H9 (cell line): ENCODE measurements around the gene TENM4. TPM values are rescaled to one million over a fixed set of nuclear protein-coding genes. Genes with fewer than 3 reads are reported as not detected.

Experiments
- DNase-seq: peaks from one replicate; pipeline ENCODE4 v3.0.0-alpha.2; 2017
- H2AFZ ChIP-seq: one replicate; pipeline ENCODE4 v1.6.1; 2013; ENCODE audit warnings: mild to moderate bottlenecking, low read length, control low read depth, moderate library complexity
- H2AK5ac ChIP-seq: 2 replicates; pipeline ENCODE4 v1.6.1; 2013; ENCODE audit warnings: low read length, control low read depth, mixed read lengths; ENCODE audit not compliant: insufficient read length
- H2BK120ac ChIP-seq: one replicate; pipeline ENCODE4 v1.6.1; 2013; ENCODE audit warnings: low read depth, mild to moderate bottlenecking, low read length, control low read depth, inconsistent platforms; ENCODE audit not compliant: poor library complexity, severe bottlenecking
- H2BK12ac ChIP-seq: 2 replicates; pipeline ENCODE4 v1.6.1; 2013; ENCODE audit warnings: low read length, control low read depth, mixed read lengths, low read depth; ENCODE audit not compliant: insufficient read length
- H2BK15ac ChIP-seq: 2 replicates; pipeline ENCODE4 v1.6.1; 2013; ENCODE audit warnings: low read depth, low read length, control low read depth
- H2BK20ac ChIP-seq: one replicate; pipeline ENCODE4 v1.6.1; 2013; ENCODE audit warnings: low read depth, mild to moderate bottlenecking, low read length, control low read depth, inconsistent platforms; ENCODE audit not compliant: poor library complexity, severe bottlenecking
- H2BK5ac ChIP-seq: 2 replicates; pipeline ENCODE4 v1.6.1; 2013; ENCODE audit warnings: low read length, control low read depth, mixed read lengths; ENCODE audit not compliant: insufficient read length
- H3K14ac ChIP-seq: 2 replicates; pipeline ENCODE4 v1.6.1; 2013; ENCODE audit warnings: low read length, control low read depth; ENCODE audit not compliant: insufficient read depth
- H3K18ac ChIP-seq: 2 replicates; pipeline ENCODE4 v1.6.1; 2013; ENCODE audit warnings: low read depth, mild to moderate bottlenecking, mixed read lengths, low read length, control low read depth; ENCODE audit not compliant: insufficient read length
- H3K23ac ChIP-seq: 2 replicates; pipeline ENCODE4 v1.6.1; 2013; ENCODE audit warnings: low read length, control low read depth, mixed read lengths, low read depth; ENCODE audit not compliant: insufficient read length
- H3K23me2 ChIP-seq: 2 replicates; pipeline ENCODE4 v1.6.1; 2013; ENCODE audit warnings: low read depth, mild to moderate bottlenecking, mixed read lengths, low read length, control low read depth; ENCODE audit not compliant: insufficient read length, poor library complexity, severe bottlenecking
- H3K27ac ChIP-seq: 2 replicates; pipeline ENCODE4 v1.5.1; 2013; ENCODE audit warnings: low read length, control low read depth, mixed read lengths, low read depth; ENCODE audit not compliant: insufficient read length
- H3K27me3 ChIP-seq: 2 replicates; pipeline ENCODE4 v1.6.1; 2013; ENCODE audit warnings: low read length, control low read depth, inconsistent platforms; ENCODE audit not compliant: insufficient read depth
- H3K4ac ChIP-seq: 2 replicates; pipeline ENCODE4 v1.6.1; 2013; ENCODE audit warnings: low read depth, mild to moderate bottlenecking, control low read depth, inconsistent platforms, low read length, moderate library complexity
- H3K4me1 ChIP-seq: 2 replicates; pipeline ENCODE4 v1.6.1; 2013; ENCODE audit warnings: low read length, control low read depth, inconsistent platforms; ENCODE audit not compliant: insufficient read depth
- H3K4me2 ChIP-seq: 2 replicates; pipeline ENCODE4 v1.6.1; 2013; ENCODE audit warnings: low read length, control low read depth, mixed read lengths; ENCODE audit not compliant: insufficient read length, insufficient read depth
- H3K56ac ChIP-seq: 2 replicates; pipeline ENCODE4 v1.6.1; 2013; ENCODE audit warnings: low read depth, mild to moderate bottlenecking, mixed read lengths, low read length, control low read depth; ENCODE audit not compliant: insufficient read length
- H3K79me1 ChIP-seq: 2 replicates; pipeline ENCODE4 v1.6.1; 2013; ENCODE audit warnings: low read depth, mild to moderate bottlenecking, moderate library complexity, low read length, control low read depth, inconsistent platforms; ENCODE audit not compliant: insufficient read depth, poor library complexity, severe bottlenecking
- H3K79me2 ChIP-seq: 2 replicates; pipeline ENCODE4 v1.6.1; 2013; ENCODE audit warnings: low read length, control low read depth, inconsistent platforms; ENCODE audit not compliant: insufficient read depth
- H3K9ac ChIP-seq: 2 replicates; pipeline ENCODE4 v1.6.1; 2013; ENCODE audit warnings: low read length, control low read depth, mixed read lengths; ENCODE audit not compliant: insufficient read length; ENCODE audit errors: extremely low read depth
- H3K9me3 ChIP-seq: one replicate; pipeline ENCODE4 v1.6.1; 2013; ENCODE audit warnings: low read depth, low read length, inconsistent platforms; ENCODE audit not compliant: control insufficient read depth
- H3T11ph ChIP-seq: one replicate; pipeline ENCODE4 v1.6.1; 2013; ENCODE audit warnings: mild to moderate bottlenecking, low read length, control low read depth, inconsistent platforms
- H4K20me1 ChIP-seq: one replicate; pipeline ENCODE4 v1.6.1; 2013; ENCODE audit not compliant: control insufficient read depth, insufficient read length, insufficient read depth
- H4K5ac ChIP-seq: 2 replicates; pipeline ENCODE4 v1.6.1; 2013; ENCODE audit warnings: low read depth, mild to moderate bottlenecking, mixed read lengths, low read length, control low read depth; ENCODE audit not compliant: insufficient read length
- H4K8ac ChIP-seq: replicated peaks from 2 replicates; pipeline ENCODE4 v1.6.1; 2013; ENCODE audit warnings: low read length, control low read depth, mixed read lengths, low read depth; ENCODE audit not compliant: insufficient read length
- H4K91ac ChIP-seq: 2 replicates; pipeline ENCODE4 v1.6.1; 2013; ENCODE audit warnings: low read depth, mild to moderate bottlenecking, moderate library complexity, mixed read lengths, low read length, control low read depth; ENCODE audit not compliant: insufficient read length
- H3K27ac Mint-ChIP-seq, 3 experiments: 2 replicates in 2 of 3; 3 replicates in 1 of 3; pipeline ENCODE4 v1.8.0; 2020 to 2021; ENCODE audit warnings: mixed read lengths in 3 of 3, mild to moderate bottlenecking in 1 of 3, moderate library complexity in 1 of 3
- H3K27me3 Mint-ChIP-seq: 2 replicates; pipeline ENCODE4 v1.8.0; 2021; ENCODE audit warnings: low read depth, mild to moderate bottlenecking, moderate library complexity, mixed read lengths
- H3K36me3 Mint-ChIP-seq, 3 experiments: 2 replicates in 2 of 3; 3 replicates in 1 of 3; pipeline ENCODE4 v1.8.0; 2020 to 2021; ENCODE audit warnings: low read depth in 3 of 3, mixed read lengths in 3 of 3; ENCODE audit not compliant: insufficient read depth in 1 of 3
- H3K4me1 Mint-ChIP-seq, 2 experiments: 2 replicates each; pipeline ENCODE4 v1.8.0; 2020; ENCODE audit warnings: mixed read lengths in 2 of 2
- H3K4me3 Mint-ChIP-seq, 2 experiments: 2 replicates in 1 of 2; 3 replicates in 1 of 2; pipeline ENCODE4 v1.8.0; 2020 to 2021; ENCODE audit warnings: mild to moderate bottlenecking in 2 of 2, mixed read lengths in 2 of 2, moderate library complexity in 1 of 2
- H3K9me3 Mint-ChIP-seq, 2 experiments: 2 replicates in 1 of 2; 3 replicates in 1 of 2; pipeline ENCODE4 v1.8.0; 2020; ENCODE audit warnings: mild to moderate bottlenecking in 2 of 2, mixed read lengths in 2 of 2, moderate library complexity in 1 of 2
- WGBS: extraction: QIAGEN DNeasy Blood & Tissue Kit; methylation state at CpG from one replicate; pipeline ENCODE4 v1.1.7; 2013; ENCODE audit warnings: missing lambda C conversion rate, low lambda C conversion rate, mixed read lengths; ENCODE audit not compliant: insufficient read length; ENCODE audit errors: extremely low coverage; 5-methylcytosine and 5-hydroxymethylcytosine counted together
- total RNA-seq: library from RNA; stranded (reverse); gene quantifications from 2 replicates; pipeline ENCODE4 v1.2.1, GENCODE V29; 2021
- TF ChIP-seq, protein P1 (sequence below): fragments of 200-600 bp; sonication (generic); conservative IDR thresholded peaks from 3 replicates; pipeline ENCODE4 v1.8.0; 2021; ENCODE audit warnings: antibody characterized with exemption, mild to moderate bottlenecking

TENM4 gene
- total RNA-seq, 1 experiment from 2014 or later, result 4.6 TPM

DNA sequence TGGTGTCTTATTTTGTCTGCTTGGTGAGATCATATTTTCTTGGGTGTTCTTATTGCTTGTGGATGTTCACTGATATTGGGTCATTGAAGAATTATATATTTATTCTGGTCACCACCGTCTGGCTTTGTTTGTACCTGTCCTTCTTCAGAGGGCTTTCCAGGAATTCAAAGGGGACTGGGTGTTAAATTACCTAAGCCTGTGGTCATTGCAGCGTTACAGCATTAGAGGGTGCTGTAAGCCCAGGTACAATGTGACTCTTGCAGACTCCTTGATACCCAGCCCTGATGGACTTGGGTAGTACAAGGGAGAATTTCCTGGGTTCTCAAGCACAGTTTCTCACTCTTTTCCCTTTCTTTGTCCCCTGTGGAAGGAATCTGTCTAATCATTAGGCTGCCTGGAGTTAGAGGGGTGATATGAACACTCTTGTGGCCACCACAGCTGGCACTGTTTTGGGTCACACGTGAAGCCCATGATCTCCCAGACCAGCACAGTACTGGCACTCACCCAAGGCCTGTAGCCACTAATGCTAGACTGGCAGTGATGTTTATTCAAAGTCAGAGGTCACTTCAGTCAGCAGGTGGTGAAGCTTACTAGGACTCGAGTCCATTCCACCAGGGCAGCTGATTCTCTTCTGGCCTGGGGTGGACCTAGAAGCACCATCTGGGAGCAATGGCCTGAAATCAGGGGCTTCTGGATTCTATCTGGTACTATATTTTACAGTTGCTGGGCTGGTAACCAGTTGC is 810.1 kb downstream of the TENM4 start:
- H3K23ac ChIP-seq, result no peak overlapping the region
- no peaks in the 10 kb centered on the region for H3K23me2 ChIP-seq
- H2BK20ac ChIP-seq, result no peak overlapping the region
- peaks cover 1% of the 10 kb centered on the region for H3K27me3 Mint-ChIP-seq
- H3K14ac ChIP-seq, result no peak overlapping the region
- H3T11ph ChIP-seq, result no peak overlapping the region
- H3K18ac ChIP-seq, result no peak overlapping the region
- H3K9ac ChIP-seq, result no peak overlapping the region
- H3K4me3 Mint-ChIP-seq, result no peak overlapping the region
- H2BK12ac ChIP-seq, result no peak overlapping the region
- H3K79me1 ChIP-seq, result no peaks in the 10 kb centered on the region
- H4K8ac ChIP-seq, result no peak overlapping the region
- H3K27ac ChIP-seq, result no peak overlapping the region
- no peak overlapping the region for H2AFZ ChIP-seq
- no peaks in the 10 kb centered on the region for H3K4me1 Mint-ChIP-seq
- H4K91ac ChIP-seq, result no peak overlapping the region
- peaks cover 35 to 48% of the 10 kb centered on the region in 2 experiments for H3K9me3 Mint-ChIP-seq
- no peak overlapping the region for H3K4me2 ChIP-seq
- H2BK5ac ChIP-seq, result no peak overlapping the region
- H4K20me1 ChIP-seq, result no peaks in the 10 kb centered on the region
- H3K56ac ChIP-seq, result no peak overlapping the region
- no peak overlapping the region for H4K5ac ChIP-seq
- no peak overlapping the region for H2BK15ac ChIP-seq
- H3K9me3 ChIP-seq, result no peaks in the 10 kb centered on the region
- no peak overlapping the region for H3K4ac ChIP-seq
- H2BK120ac ChIP-seq, result no peak overlapping the region
- no peaks in the 10 kb centered on the region for H3K4me1 ChIP-seq
- peaks cover 10 to 17% (median 13%) of the 10 kb centered on the region in 3 experiments for H3K36me3 Mint-ChIP-seq
- H3K27ac Mint-ChIP-seq, result peak overlapping the region in 1 of 3 experiments; percentile 43; a peak in 1 of 7 replicates
- H3K79me2 ChIP-seq, result no peaks in the 10 kb centered on the region
- no peak overlapping the region for H2AK5ac ChIP-seq
- no peaks in the 10 kb centered on the region for H3K27me3 ChIP-seq
- no peak for DNase-seq
- TF ChIP-seq, protein P1, sequence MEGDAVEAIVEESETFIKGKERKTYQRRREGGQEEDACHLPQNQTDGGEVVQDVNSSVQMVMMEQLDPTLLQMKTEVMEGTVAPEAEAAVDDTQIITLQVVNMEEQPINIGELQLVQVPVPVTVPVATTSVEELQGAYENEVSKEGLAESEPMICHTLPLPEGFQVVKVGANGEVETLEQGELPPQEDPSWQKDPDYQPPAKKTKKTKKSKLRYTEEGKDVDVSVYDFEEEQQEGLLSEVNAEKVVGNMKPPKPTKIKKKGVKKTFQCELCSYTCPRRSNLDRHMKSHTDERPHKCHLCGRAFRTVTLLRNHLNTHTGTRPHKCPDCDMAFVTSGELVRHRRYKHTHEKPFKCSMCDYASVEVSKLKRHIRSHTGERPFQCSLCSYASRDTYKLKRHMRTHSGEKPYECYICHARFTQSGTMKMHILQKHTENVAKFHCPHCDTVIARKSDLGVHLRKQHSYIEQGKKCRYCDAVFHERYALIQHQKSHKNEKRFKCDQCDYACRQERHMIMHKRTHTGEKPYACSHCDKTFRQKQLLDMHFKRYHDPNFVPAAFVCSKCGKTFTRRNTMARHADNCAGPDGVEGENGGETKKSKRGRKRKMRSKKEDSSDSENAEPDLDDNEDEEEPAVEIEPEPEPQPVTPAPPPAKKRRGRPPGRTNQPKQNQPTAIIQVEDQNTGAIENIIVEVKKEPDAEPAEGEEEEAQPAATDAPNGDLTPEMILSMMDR, result peak; percentile 57
- WGBS, result no CpG with 5 or more reads among the region's 4 CpGs
